GM21786 (cell line): ENCODE data around the gene GPR26.
"Not testable (repeated sequence)": the region's sequence is repeated elsewhere in the genome, so short reads cannot be mapped to it uniquely, and the experiment has no call there.

Experiments
- ATAC-seq: cut with Tn5 transposase; IDR thresholded peaks from one replicate; pipeline ENCODE4 v1.9.1; 2021; ENCODE audit not compliant: unreplicated experiment

GPR26 gene

GRCh38 chr10:123704812-123705211 is 38.7 kb downstream of the GPR26 start:
- ATAC-seq: no peak

- no peak for ATAC-seq
Measured at GRCh38 chr10:123706236-123706635, 40.1 kb downstream of the GPR26 start.

GRCh38 chr10:123715546-123715945 is 49.4 kb downstream of the GPR26 start:
- ATAC-seq: no peak

- ATAC-seq: no peak
Measured at GRCh38 chr10:123717336-123717735, 51.2 kb downstream of the GPR26 start.

GRCh38 chr10:123718544-123719060 is 52.4 kb downstream of the GPR26 start:
- ATAC-seq: no peak

GRCh38 chr10:123720536-123720935 is 54.4 kb downstream of the GPR26 start:
- no peak for ATAC-seq

- no peak for ATAC-seq
Measured at GRCh38 chr10:123721441-123722049, 55.4 kb downstream of the GPR26 start.

- ATAC-seq: no peak
Measured at GRCh38 chr10:123722351-123722750, 56.2 kb downstream of the GPR26 start.

- no peak for ATAC-seq
Measured at GRCh38 chr10:123724747-123725146, 58.6 kb downstream of the GPR26 start.

- ATAC-seq: no peak
Measured at GRCh38 chr10:123726381-123726780, 60.2 kb downstream of the GPR26 start.

- ATAC-seq: no peak
Measured at GRCh38 chr10:123726836-123727235, 60.7 kb downstream of the GPR26 start.

GRCh38 chr10:123729523-123729922 is 63.4 kb downstream of the GPR26 start:
- no peak for ATAC-seq

GRCh38 chr10:123736917-123737316 is 70.8 kb downstream of the GPR26 start:
- ATAC-seq: not testable (repeated sequence)

GRCh38 chr10:123741146-123741545 is 75.0 kb downstream of the GPR26 start:
- no peak for ATAC-seq

- ATAC-seq: no peak
Measured at GRCh38 chr10:123741711-123742110, 75.6 kb downstream of the GPR26 start.

GRCh38 chr10:123742751-123743440 is 76.7 kb downstream of the GPR26 start:
- ATAC-seq: no peak

- no peak for ATAC-seq
Measured at GRCh38 chr10:123743441-123744223, 77.5 kb downstream of the GPR26 start.

GRCh38 chr10:123744224-123744536 is 78.0 kb downstream of the GPR26 start:
- ATAC-seq: no peak
